Endothelial cell of umbilical vein (primary cell): ENCODE results near the gene FAM241B.

Experiments used
- EZH2 ChIP-seq: IDR thresholded peaks from 2 replicates; pipeline ENCODE4 v1.6.1; 2012; ENCODE audit warnings: borderline replicate concordance, low read depth, mild to moderate bottlenecking, moderate library complexity, low read length, inconsistent platforms; ENCODE audit not compliant: severe bottlenecking
- GATA2 ChIP-seq: IDR thresholded peaks from 2 replicates; pipeline ENCODE4 v1.7.0; 2011; ENCODE audit warnings: low read depth, mild to moderate bottlenecking, moderate library complexity, mixed read lengths, low read length; ENCODE audit not compliant: insufficient read length, insufficient read depth
- JUN ChIP-seq: IDR thresholded peaks from 2 replicates; pipeline ENCODE4 v1.6.1; 2011; ENCODE audit warnings: borderline replicate concordance, low read depth; ENCODE audit not compliant: insufficient read length, insufficient read depth
- POLR2A ChIP-seq: IDR thresholded peaks from 2 replicates; pipeline ENCODE4 v1.6.1; 2012; ENCODE audit warnings: low read depth, mild to moderate bottlenecking, control low read depth, low read length
- POLR2AphosphoS5 ChIP-seq: IDR thresholded peaks from 2 replicates; pipeline ENCODE4 v1.6.1; 2012; ENCODE audit warnings: low read depth, mild to moderate bottlenecking, control low read depth, low read length, moderate library complexity; ENCODE audit not compliant: insufficient read depth
- TF ChIP-seq, protein P1 (sequence below), 2 donors: IDR thresholded peaks; 1 replicate in 1 of 2; 2 replicates in 1 of 2; pipeline ENCODE4 v1.5.1; 2011; ENCODE audit warnings: low read length in 2 of 2, mild to moderate bottlenecking in 2 of 2, moderate library complexity in 2 of 2, control low read depth in 1 of 2, inconsistent platforms in 1 of 2, low read depth in 1 of 2; ENCODE audit not compliant: insufficient read depth in 1 of 2; ENCODE audit errors: extremely low read depth in 1 of 2
- TF ChIP-seq, protein P2 (sequence below): IDR thresholded peaks from 2 replicates; pipeline ENCODE4 v1.6.1; 2011; ENCODE audit not compliant: insufficient read depth, insufficient read length

DNA sequence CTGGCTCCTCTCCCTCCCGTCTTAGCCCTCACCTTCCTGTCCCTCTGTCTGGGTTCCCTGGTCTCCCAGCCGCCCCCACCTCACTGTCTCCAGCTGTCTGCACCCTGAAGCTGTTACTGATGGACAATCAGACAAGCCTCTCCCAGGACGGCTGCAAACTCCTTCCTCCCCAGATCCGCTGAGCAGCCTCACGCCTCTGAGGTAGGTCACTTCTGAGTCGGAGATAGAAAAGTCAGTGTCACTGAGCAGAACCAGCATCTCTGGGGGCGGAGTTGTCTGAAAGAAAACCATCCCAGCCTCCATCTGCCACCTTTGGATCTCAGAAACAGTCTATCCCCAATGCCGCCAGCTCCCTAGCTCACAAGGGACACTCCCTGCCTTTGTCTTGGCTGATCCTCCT lies 27.4 kb downstream of the FAM241B start:
- TF ChIP-seq, protein P1, sequence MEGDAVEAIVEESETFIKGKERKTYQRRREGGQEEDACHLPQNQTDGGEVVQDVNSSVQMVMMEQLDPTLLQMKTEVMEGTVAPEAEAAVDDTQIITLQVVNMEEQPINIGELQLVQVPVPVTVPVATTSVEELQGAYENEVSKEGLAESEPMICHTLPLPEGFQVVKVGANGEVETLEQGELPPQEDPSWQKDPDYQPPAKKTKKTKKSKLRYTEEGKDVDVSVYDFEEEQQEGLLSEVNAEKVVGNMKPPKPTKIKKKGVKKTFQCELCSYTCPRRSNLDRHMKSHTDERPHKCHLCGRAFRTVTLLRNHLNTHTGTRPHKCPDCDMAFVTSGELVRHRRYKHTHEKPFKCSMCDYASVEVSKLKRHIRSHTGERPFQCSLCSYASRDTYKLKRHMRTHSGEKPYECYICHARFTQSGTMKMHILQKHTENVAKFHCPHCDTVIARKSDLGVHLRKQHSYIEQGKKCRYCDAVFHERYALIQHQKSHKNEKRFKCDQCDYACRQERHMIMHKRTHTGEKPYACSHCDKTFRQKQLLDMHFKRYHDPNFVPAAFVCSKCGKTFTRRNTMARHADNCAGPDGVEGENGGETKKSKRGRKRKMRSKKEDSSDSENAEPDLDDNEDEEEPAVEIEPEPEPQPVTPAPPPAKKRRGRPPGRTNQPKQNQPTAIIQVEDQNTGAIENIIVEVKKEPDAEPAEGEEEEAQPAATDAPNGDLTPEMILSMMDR (IDR thresholded peaks at IDR 0.05; ENCODE audit: extremely low read depth in 1 of 2, insufficient read depth in 1 of 2, low read depth in 1 of 2, low read length in 2 of 2), result no peak
- TF ChIP-seq, protein P2, sequence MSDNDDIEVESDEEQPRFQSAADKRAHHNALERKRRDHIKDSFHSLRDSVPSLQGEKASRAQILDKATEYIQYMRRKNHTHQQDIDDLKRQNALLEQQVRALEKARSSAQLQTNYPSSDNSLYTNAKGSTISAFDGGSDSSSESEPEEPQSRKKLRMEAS, result no peak
- TF ChIP-seq POLR2A, result no peak
- TF ChIP-seq POLR2AphosphoS5, result no peak
- no peak for TF ChIP-seq EZH2
- no peak for TF ChIP-seq GATA2
- no peak for TF ChIP-seq JUN
